Thyroid gland (tissue), 4 donors: ENCODE data around the gene EIF1AY. TPM values are rescaled to one million over a fixed set of nuclear protein-coding genes. Genes with fewer than 3 reads are reported as not detected.

Experiments
- DNase-seq, 2 donors: peaks; one replicate each; pipeline ENCODE4 v3.0.0-alpha.2; 2019
- H3K27ac ChIP-seq, 3 donors: fragments of 200-600 bp; sonication (generic); 1 replicate in 2 of 3; 2 replicates in 1 of 3; pipeline ENCODE4 v1.5.1; 2016 to 2019; ENCODE audit warnings: mild to moderate bottlenecking in 1 of 3, moderate library complexity in 1 of 3
- H3K27me3 ChIP-seq: fragments of 200-600 bp; sonication (generic); one replicate; pipeline ENCODE4 v1.5.1; 2019
- H3K36me3 ChIP-seq, 2 donors: fragments of 200-600 bp; sonication (generic); one replicate each; pipeline ENCODE4 v1.5.1; 2016 to 2019
- H3K4me1 ChIP-seq, 2 donors: fragments of 200-600 bp; sonication (generic); one replicate each; pipeline ENCODE4 v1.5.1; 2017 to 2019
- H3K4me3 ChIP-seq, 3 donors: fragments of 200-600 bp; sonication (generic); replicated peaks in 1 of 3; 1 replicate in 2 of 3; 2 replicates in 1 of 3; pipeline ENCODE4 v1.5.1; 2016; ENCODE audit warnings: mild to moderate bottlenecking in 1 of 3
- H3K9me3 ChIP-seq: fragments of 200-600 bp; sonication (generic); one replicate; pipeline ENCODE4 v1.5.1; 2017
- CTCF ChIP-seq, 6 experiments: fragments of 200-600 bp in 3 of 6; fragments of 450-650 bp in 3 of 6; sonication (generic) in 3 of 6; IDR thresholded peaks; one replicate each; pipeline ENCODE4 v1.5.1; 2016 to 2019; ENCODE audit warnings: antibody characterized with exemption in 6 of 6, mild to moderate bottlenecking in 2 of 6, inconsistent platforms in 1 of 6, moderate library complexity in 1 of 6
- POLR2A ChIP-seq, 2 donors: fragments of 450-650 bp; IDR thresholded peaks; one replicate each; pipeline ENCODE4 v1.6.1; 2017; ENCODE audit warnings: antibody characterized with exemption in 2 of 2, mild to moderate bottlenecking in 2 of 2, moderate library complexity in 1 of 2
- WGBS, 2 donors: methylation state at CpG; one replicate each; pipeline ENCODE4 v1.1.5; 2017; 5-methylcytosine and 5-hydroxymethylcytosine counted together
- intact Hi-C: fragments of 100-400 bp; cut with DNase I; formaldehyde crosslinking; loops from one replicate; pipeline ENCODE4 v1.15.1; 2023
- small RNA-seq: library from RNA; depleted of rRNA; stranded (forward); fragments of <200 nt; gene quantifications from one replicate; pipeline ENCODE3, GENCODE V24; 2016
- total RNA-seq, 4 donors: library from RNA; depleted of rRNA; stranded (reverse); fragments of >200 nt; gene quantifications; one replicate each; pipeline ENCODE4 v1.2.3, GENCODE V29; 2016

EIF1AY gene
- total RNA-seq, 4 donors from 2014 or later, result 14.9 to 19.3 TPM; not detected in 2

DNA sequence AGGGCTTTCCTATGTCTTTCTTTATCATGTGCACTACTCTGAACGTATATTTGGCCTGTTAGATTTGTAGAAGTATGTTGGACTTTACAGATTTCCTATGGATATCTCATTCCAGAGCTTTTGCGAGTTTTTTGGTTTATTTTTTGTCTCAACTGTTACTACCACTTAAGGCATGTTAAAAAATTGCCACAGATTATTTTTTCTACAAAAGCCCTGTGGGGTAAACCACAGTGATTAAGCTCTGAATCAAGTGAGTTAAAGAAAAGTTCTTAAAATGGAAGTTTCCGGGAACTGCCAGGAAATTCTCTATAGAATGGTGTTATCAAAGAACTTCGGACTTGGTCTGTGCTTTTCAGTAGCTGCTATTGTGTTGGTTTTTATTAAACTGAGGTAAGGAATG is 10.6 kb downstream of the EIF1AY start:
- Histone ChIP-seq H3K36me3 (no peaks in the 10 kb centered on the region), H3K9me3 (no peaks in the 10 kb centered on the region), H3K27me3 (no peaks in the 10 kb centered on the region), H3K27ac (no peak overlapping the region), H3K4me1 (no peaks in the 10 kb centered on the region), H3K4me3 (no peak overlapping the region)
- TF ChIP-seq POLR2A (IDR thresholded peaks at IDR 0.05) (no peak), CTCF (IDR thresholded peaks at IDR 0.05) (no peak)
- no peak for DNase-seq
- WGBS, 2 donors, result 93 to 96% methylated on average over 4 of the region's 4 CpGs
- intact Hi-C loops, result no loop called here

Small RNAs within 50 kb of the gene (small RNA-seq; reads per million reads assigned to genes)
- not detected for gene KDM5DP1

Other genes starting within 250 kb of the EIF1AY start
- gene RPS4Y2, start 180.3 kb downstream of the EIF1AY start, total RNA-seq, result not detected